K562 (cell line): ENCODE results near the gene VPS9D1. TPM values are rescaled to one million over a fixed set of nuclear protein-coding genes. Genes with fewer than 3 reads are reported as not detected.
A peak's percentile ranks its signal among the peaks of the same experiment; 100 is the strongest.

ENCODE experiments used
- ATAC-seq: fragments of 200-7000 bp; cut with Tn5 transposase; 3 replicates; pipeline ENCODE4 v1.9.1; 2020; ENCODE audit warnings: moderate library complexity
- BruUV-seq: library from RNA; stranded (reverse); fragments of 400-500 nt; replicated peaks from 2 replicates; lab custom pipeline; 2021; lab: Mats Ljungman, UMichigan
- CTCF ChIA-PET: fragments of 300-600 bp; formaldehyde crosslinking; extraction: SDS; loops from one replicate; lab custom pipeline; 2021; ENCODE audit warnings: low intra/inter-chr PET ratio; lab: Yijun Ruan, JAX
- POLR2A ChIA-PET: fragments of 300-600, 350-650 bp; sonication (Branson Sonifier 250); formaldehyde crosslinking; extraction: SDS; loops from one replicate; lab custom pipeline; 2021; ENCODE audit warnings: antibody characterized with exemption, inconsistent platforms; lab: Yijun Ruan, JAX
- DNase-seq, 4 experiments: peaks; one replicate each; pipeline versions ENCODE4 v3.0.0 to v3.0.0-alpha.2; 2011 to 2018; ENCODE audit warnings: low spot score in 3 of 4, mixed read lengths in 3 of 4; ENCODE audit errors: extremely low read depth in 1 of 4
- FAIRE-seq: peaks from 2 replicates; lab custom pipeline; 2011; peaks lifted over from hg19 to GRCh38; lab: Jason Lieb, UNC
- H2AFZ ChIP-seq: 2 replicates; pipeline ENCODE4 v1.6.0; 2011; ENCODE audit warnings: low read depth, low read length, control low read depth, inconsistent platforms
- H3K27ac ChIP-seq: fragments of 200-600 bp; 3 replicates; pipeline ENCODE4 v1.8.0; 2011; ENCODE audit warnings: low read depth, mild to moderate bottlenecking, control low read depth, inconsistent platforms, low read length, moderate library complexity, mixed read lengths; ENCODE audit errors: extremely low read depth
- H3K27me3 ChIP-seq, 2 experiments: fragments of 300-600 bp in 1 of 2; 2 replicates in 1 of 2; 3 replicates in 1 of 2; pipeline versions ENCODE4 v1.6.0 to v1.8.0; 2011; ENCODE audit warnings: inconsistent platforms in 2 of 2, low read length in 2 of 2, mild to moderate bottlenecking in 1 of 2, mixed read lengths in 1 of 2, moderate library complexity in 1 of 2; ENCODE audit not compliant: control insufficient read depth in 2 of 2, insufficient read depth in 2 of 2
- H3K36me3 ChIP-seq: fragments of 300-600 bp; 3 replicates; pipeline ENCODE4 v1.8.0; 2011; ENCODE audit warnings: mild to moderate bottlenecking, low read length, inconsistent platforms; ENCODE audit not compliant: control insufficient read depth, insufficient read depth
- H3K4me1 ChIP-seq, 2 experiments: fragments of 200-600 bp in 1 of 2; replicated peaks in 1 of 2; 2 replicates in 1 of 2; 3 replicates in 1 of 2; pipeline versions ENCODE4 v1.5.1 to v1.8.0; 2011; ENCODE audit warnings: inconsistent platforms in 2 of 2, low read length in 2 of 2, mild to moderate bottlenecking in 1 of 2, mixed read lengths in 1 of 2, moderate library complexity in 1 of 2; ENCODE audit not compliant: control insufficient read depth in 2 of 2, insufficient read depth in 2 of 2
- H3K4me2 ChIP-seq: 2 replicates; pipeline ENCODE4 v1.6.1; 2011; ENCODE audit warnings: low read length, control low read depth, inconsistent platforms, mixed read lengths; ENCODE audit not compliant: insufficient read depth
- H3K4me3 ChIP-seq: fragments of 200-600 bp; sonication (generic), shearing (Covaris generic); 2 replicates; pipeline ENCODE4 v1.5.1; 2016; ENCODE audit warnings: control low read depth, inconsistent platforms
- H3K79me2 ChIP-seq: fragments of 200-600 bp; 3 replicates; pipeline ENCODE4 v1.8.0; 2011; ENCODE audit warnings: low read length, inconsistent platforms; ENCODE audit not compliant: control insufficient read depth, insufficient read depth
- H3K9ac ChIP-seq, 2 experiments: 2 replicates each; pipeline versions ENCODE4 v1.6.0 to v1.6.1; 2011; ENCODE audit warnings: low read depth in 2 of 2, low read length in 2 of 2, control low read depth in 1 of 2, inconsistent platforms in 1 of 2, mild to moderate bottlenecking in 1 of 2, mixed read lengths in 1 of 2; ENCODE audit not compliant: insufficient read depth in 1 of 2
- H3K9me1 ChIP-seq: one replicate; pipeline ENCODE4 v1.6.0; 2011; ENCODE audit warnings: inconsistent platforms, mild to moderate bottlenecking, low read length, moderate library complexity; ENCODE audit not compliant: control insufficient read depth, insufficient read depth
- H3K9me3 ChIP-seq: replicated peaks from 2 replicates; pipeline ENCODE4 v1.5.1; 2011; ENCODE audit warnings: low read depth, low read length, inconsistent platforms; ENCODE audit not compliant: control insufficient read depth, insufficient read depth
- H4K20me1 ChIP-seq: replicated peaks from 2 replicates; pipeline ENCODE4 v1.6.1; 2011; ENCODE audit warnings: low read length, inconsistent platforms, mixed read lengths; ENCODE audit not compliant: control insufficient read depth, insufficient read depth
- ARID4B ChIP-seq: sonication (generic); formaldehyde crosslinking; IDR thresholded peaks from 2 replicates; pipeline ENCODE4 v1.8.0; 2022; ENCODE audit warnings: mild to moderate bottlenecking, missing genetic modification reagents
- HCFC1 ChIP-seq: IDR thresholded peaks from 2 replicates; pipeline ENCODE4 v1.6.1; 2012; ENCODE audit warnings: low read depth, low read length, improper control_type of control experiment
- PRPF4 ChIP-seq: fragments of 200-400 bp; formaldehyde crosslinking; IDR thresholded peaks from one replicate; pipeline ENCODE4 v1.6.1; 2017; ENCODE audit warnings: low read length, low read depth, mild to moderate bottlenecking; ENCODE audit not compliant: insufficient read depth, poor library complexity, severe bottlenecking
- SPI1 ChIP-seq: IDR thresholded peaks from 2 replicates; pipeline ENCODE4 v1.6.1; 2011; ENCODE audit warnings: low read depth, low read length, control low read depth, borderline replicate concordance
- ZBED1 ChIP-seq: IDR thresholded peaks from 2 replicates; pipeline ENCODE4 v1.6.1; 2014
- ZNF174 ChIP-seq: fragments of 250-450 bp; sonication (Bioruptor Pico); IDR thresholded peaks from 2 replicates; pipeline ENCODE4 v1.4.0; 2020; ENCODE audit warnings: mild to moderate bottlenecking
- WGBS: fragments of 100-300 bp; shearing (Covaris generic); methylation state at CpG from one replicate; pipeline ENCODE4 v1.1.6; 2016; ENCODE audit warnings: low coverage, mixed read lengths; ENCODE audit not compliant: insufficient coverage; ENCODE audit errors: missing lambda C conversion rate; 5-methylcytosine and 5-hydroxymethylcytosine counted together
- in situ Hi-C: fragments of 300-500 bp; cut with MboI; formaldehyde crosslinking; loops from 4 replicates; pipeline ENCODE4 v1.15.0; 2018; ENCODE audit warnings: inconsistent platforms, mixed read lengths
- intact Hi-C: fragments of 100-400 bp; cut with micrococcal nuclease; formaldehyde crosslinking; loops from 2 replicates; pipeline ENCODE4 v1.14.2; 2022
- polyA plus RNA-seq, 8 experiments: library from polyadenylated mRNA; depleted of rRNA in 4 of 8; stranded (reverse) in 5 of 8; unstranded in 3 of 8; fragments of >200 nt; fragmentation: Nextera tagmentation in 2 of 8; fragmentation: Illumina TruSeq in 1 of 8; extraction: Ambion mirVana in 2 of 8; extraction: Trizol in 1 of 8; gene quantifications; 2 replicates each; pipeline versions ENCODE4 v1.2.1 to v1.2.3, GENCODE V29; 2011 to 2014; ENCODE audit warnings: inconsistent platforms in 1 of 8, missing spikeins in 1 of 8
- total RNA-seq, 7 experiments: library from RNA; depleted of rRNA in 6 of 7; stranded (reverse); fragments of >200 nt in 6 of 7; fragmentation: Illumina TruSeq in 2 of 7; extraction: Trizol in 2 of 7; gene quantifications; 2 replicates each; pipeline versions ENCODE4 v1.2.1 to v1.2.3, GENCODE V29; 2011 to 2021; ENCODE audit warnings: low replicate concordance in 1 of 7

Gene VPS9D1
- total and polyA plus RNA-seq, 9 of the 15 experiments (the other 6 are each of a cell fraction or from before 2014, with no cell fraction given): 0.33 to 3.1 (median 1.1) TPM

GRCh38 chr16:89749637-89750036 lies 28.9 kb upstream of the VPS9D1 start:
- H3K9ac ChIP-seq: peak overlapping the region in 1 of 2 experiments; percentile 36; a peak in 2 of 4 replicates
- DNase-seq (no peak), FAIRE-seq (no peak), ATAC-seq (no peak)
- no peaks in the 10 kb centered on the region for H3K9me1 ChIP-seq
- in situ Hi-C loops: no loop called here
- no peaks in the 10 kb centered on the region for H4K20me1 ChIP-seq
- CTCF ChIA-PET: no interaction called here
- H3K27ac ChIP-seq: no peak overlapping the region
- 83% methylated on average over 10 of the region's 10 CpGs for WGBS
- no peak overlapping the region for H2AFZ ChIP-seq
- POLR2A ChIA-PET: interaction anchor here (0.7 to 1.1 kb wide), 4 partner anchors 9 to 971 kb away, joined by 3 to 6 read pairs (median 3); no protein-coding TSS in a partner anchor
- no peaks in the 10 kb centered on the region for H3K9me3 ChIP-seq
- H3K4me1 ChIP-seq: no peaks in the 10 kb centered on the region; a peak in 1 of 5 replicates
- no peak overlapping the region for H3K4me3 ChIP-seq
- H3K79me2 ChIP-seq: peaks cover 1% of the 10 kb centered on the region; the same call in 1 of the 3 replicates
- H3K27me3 ChIP-seq: no peaks in the 10 kb centered on the region
- intact Hi-C loops: loop anchor here (5.0 kb wide), 1 partner anchor 42 kb away; no protein-coding TSS in a partner anchor
- no peak overlapping the region for H3K4me2 ChIP-seq
- peak; percentile 77 for TF ChIP-seq SPI1
- no peak for TF ChIP-seq HCFC1
- no peak for TF ChIP-seq ZNF174 (CRISPR knock-in tag)
- no peak for TF ChIP-seq PRPF4
- TF ChIP-seq ARID4B (CRISPR knock-in tag): no peak
- no peak for TF ChIP-seq ZBED1
- TF ChIP-seq, all 486 proteins: peak for 1
- peaks cover 80% of the 10 kb centered on the region for H3K36me3 ChIP-seq
- no TSS peak for BruUV-seq
